Activated CD8-positive, alpha-beta memory T cell treated with anti-CD3 and anti-CD28 coated beads for 24 hours (primary cell): ENCODE measurements around the gene RASSF1.

Source experiments
- DNase-seq: peaks from one replicate; pipeline ENCODE4 v3.0.0-alpha.2; 2020

The RASSF1 gene, protein sequence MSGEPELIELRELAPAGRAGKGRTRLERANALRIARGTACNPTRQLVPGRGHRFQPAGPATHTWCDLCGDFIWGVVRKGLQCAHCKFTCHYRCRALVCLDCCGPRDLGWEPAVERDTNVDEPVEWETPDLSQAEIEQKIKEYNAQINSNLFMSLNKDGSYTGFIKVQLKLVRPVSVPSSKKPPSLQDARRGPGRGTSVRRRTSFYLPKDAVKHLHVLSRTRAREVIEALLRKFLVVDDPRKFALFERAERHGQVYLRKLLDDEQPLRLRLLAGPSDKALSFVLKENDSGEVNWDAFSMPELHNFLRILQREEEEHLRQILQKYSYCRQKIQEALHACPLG

DNA sequence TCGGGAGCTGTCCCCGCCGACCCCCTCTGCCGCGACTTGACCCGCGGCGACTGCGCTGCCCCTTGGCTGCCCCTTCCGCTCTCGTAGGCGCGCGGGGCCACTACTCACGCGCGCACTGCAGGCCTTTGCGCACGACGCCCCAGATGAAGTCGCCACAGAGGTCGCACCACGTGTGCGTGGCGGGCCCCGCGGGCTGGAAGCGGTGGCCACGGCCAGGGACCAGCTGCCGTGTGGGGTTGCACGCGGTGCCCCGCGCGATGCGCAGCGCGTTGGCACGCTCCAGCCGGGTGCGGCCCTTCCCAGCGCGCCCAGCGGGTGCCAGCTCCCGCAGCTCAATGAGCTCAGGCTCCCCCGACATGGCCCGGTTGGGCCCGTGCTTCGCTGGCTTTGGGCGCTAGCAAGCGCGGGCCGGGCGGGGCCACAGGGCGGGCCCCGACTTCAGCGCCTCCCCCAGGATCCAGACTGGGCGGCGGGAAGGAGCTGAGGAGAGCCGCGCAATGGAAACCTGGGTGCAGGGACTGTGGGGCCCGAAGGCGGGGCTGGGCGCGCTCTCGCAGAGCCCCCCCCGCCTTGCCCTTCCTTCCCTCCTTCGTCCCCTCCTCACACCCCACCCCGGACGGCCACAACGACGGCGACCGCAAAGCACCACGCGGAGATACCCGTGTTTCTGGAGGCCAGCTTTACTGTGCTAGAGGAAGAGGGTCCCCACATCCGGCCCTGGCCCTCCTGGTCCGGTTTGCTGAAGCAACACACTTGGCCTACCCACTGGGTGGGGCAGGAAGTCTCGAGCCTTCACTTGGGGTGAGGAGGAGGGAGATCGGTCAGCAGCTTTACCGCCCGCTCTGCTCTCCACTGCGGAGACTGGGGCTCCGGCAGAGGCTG is at the start of gene RASSF1:
RASSF1 (minus strand) TSS at position 389 of the 882 bp plus-strand sequence; CDS start at position 358, 31 bp downstream.
- peak; percentile 88 for DNase-seq

DNA sequence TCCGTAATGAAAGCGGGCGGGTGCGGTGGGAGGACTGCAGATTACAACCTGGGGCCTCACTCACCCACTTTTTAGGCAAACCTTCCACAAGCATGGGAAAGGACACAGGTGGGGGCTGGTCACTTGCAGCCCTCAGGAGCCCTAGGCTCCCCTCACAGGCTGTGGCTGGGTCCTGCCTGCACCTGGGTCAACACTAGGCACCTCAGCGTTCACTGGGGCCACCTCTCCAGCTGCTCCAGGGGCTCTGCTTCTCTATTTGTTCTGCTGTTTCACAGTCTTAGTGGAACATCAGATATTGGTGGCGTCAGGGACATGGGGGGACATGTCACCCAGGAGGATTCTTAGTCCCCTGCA is 48.8 kb upstream of the RASSF1 start:
- DNase-seq, result no peak

DNA sequence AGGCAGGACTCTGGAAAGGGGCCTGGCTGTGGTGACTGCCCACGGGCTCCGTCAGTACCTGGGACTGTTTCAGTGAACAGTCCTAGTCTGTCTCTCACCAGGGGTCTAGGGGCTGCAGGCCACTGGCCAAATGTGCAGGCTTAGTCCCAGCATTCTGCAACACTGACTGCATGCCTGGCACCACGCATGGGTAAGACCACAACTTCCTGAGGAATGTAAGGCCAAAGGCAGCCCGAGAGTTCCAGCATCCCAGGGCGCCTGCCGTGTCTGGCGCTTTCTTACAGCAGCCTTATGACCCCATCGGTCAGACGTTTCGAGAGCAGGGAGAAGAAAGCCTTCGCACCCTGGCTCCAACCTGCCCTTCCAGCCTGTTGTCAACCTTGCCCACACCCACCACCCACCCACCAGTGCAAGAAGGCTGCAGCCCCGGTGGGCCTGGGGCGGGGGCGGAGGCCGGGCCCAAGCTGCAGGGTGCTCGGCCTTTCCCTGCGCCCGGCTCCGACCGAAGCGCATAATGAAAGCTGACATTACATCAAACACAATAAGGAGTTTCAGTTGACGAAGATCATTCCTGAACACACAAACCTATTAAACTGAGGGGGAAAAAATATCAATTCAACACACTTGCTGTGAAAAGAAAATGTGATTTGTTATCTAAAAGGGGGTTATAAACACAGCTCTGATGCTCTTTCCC is 48.2 kb upstream of the RASSF1 start:
- no peak for DNase-seq

DNA sequence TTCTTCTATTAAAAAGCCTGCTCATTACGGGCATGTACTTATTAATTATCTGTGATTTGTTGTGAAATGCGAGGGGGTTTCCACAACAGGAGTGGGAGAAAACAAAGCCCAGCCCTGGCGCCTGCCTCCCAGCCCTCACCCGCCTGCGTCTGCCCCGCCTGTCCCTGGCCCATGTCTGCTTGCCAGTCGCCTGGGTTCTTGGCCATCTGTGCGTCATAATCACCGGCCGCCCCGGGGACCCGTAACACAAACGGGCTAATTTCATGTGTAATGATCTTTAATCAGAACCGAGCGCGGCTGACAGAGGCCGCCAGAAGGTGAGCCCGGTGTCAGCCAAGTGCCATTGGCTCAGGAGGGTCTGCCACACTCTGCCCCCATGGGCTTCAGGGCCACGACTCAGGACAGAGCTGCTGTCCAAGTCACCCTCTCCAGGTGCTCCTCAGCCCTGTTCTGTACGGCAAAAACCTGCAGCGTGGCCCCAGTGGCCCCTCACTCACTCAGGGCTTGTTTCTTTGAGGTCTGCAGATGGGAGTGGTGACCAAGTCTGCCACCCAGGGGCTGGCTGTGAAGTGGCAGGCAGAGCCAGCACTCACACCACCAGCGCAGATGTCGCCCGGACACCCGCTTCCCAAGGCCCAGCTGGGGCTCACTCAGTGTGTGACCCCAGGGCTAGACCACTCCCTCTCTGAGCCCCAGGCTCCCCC is 47.5 kb upstream of the RASSF1 start:
- DNase-seq, result no peak

DNA sequence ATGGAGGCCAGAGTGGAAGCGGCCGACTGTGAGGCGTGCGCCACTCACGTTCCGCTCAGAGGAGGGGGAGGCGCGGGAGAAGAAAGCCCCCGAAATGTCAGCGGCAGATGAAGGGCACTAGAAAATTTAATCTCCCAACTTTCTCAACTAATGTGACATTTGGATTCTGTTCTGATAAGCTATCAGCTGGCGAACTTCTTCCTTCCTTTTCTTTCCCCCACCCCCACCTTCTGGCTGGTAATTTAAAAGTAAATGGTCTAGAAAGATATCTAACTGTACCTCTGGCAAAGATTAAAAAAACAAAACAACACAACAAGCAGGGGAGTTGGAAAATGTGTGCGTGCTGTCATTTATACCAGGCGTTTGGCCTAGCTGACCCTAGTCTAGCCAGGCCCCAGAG is 45.1 kb upstream of the RASSF1 start:
- no peak for DNase-seq

DNA sequence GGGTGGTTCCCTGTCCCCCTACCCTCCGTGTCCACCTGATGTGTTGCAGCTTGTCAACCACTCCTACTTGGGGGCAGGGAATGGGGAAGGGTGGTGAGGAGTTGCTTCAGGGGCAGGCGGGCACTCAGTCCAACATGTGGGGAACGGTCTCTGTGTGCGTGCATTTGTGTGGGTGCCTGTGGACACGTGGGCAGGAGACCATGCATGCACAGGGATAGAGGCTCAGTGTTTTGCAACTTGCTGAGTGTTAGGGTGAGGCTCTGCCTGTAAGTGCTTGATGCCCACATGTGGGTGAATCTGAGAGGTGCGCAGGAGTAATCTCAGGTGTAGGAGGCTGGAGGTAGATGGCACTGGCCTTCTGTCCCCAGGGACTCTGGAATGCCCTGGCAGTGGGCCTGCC is 43.1 kb upstream of the RASSF1 start:
- DNase-seq, result no peak

DNA sequence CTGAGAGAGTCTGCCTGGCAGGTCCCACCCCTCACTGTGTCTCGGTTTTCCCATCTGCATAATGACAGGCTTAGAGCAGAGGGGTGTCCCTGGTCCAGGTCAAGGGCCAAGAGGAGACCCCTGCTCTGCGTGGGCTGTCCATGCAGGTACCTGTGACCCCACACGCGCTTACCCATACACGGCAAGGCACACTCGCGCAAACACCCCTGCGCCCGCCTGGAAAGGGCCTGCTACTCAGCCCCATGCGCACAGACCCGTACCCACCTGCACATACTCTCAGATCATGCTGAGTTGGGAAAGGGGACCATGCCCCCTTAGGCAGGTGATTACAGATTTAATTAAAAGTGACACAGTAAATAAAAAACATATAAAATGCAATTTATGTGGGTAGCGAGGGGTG is 42.1 kb upstream of the RASSF1 start:
- DNase-seq, result no peak

DNA sequence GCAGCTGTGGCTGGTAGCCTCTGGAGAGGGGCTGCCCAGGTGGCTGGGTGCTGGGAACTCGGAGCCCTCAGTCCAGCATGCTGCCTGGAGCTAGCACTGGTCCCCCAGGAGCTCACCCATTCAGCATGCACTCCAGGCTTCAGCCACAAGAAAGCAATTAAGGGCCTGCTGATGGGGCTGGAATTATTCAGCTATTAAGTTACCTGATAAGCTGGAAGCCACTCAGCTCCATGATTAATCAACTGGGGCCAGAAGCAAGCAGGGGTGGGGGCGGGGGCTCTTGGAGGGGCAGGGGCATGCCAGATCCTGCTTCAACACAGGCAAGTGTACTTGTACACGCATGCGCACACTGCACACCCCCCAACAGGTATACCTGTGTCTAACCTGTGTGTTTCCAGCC is 40.7 kb upstream of the RASSF1 start:
- no peak for DNase-seq

DNA sequence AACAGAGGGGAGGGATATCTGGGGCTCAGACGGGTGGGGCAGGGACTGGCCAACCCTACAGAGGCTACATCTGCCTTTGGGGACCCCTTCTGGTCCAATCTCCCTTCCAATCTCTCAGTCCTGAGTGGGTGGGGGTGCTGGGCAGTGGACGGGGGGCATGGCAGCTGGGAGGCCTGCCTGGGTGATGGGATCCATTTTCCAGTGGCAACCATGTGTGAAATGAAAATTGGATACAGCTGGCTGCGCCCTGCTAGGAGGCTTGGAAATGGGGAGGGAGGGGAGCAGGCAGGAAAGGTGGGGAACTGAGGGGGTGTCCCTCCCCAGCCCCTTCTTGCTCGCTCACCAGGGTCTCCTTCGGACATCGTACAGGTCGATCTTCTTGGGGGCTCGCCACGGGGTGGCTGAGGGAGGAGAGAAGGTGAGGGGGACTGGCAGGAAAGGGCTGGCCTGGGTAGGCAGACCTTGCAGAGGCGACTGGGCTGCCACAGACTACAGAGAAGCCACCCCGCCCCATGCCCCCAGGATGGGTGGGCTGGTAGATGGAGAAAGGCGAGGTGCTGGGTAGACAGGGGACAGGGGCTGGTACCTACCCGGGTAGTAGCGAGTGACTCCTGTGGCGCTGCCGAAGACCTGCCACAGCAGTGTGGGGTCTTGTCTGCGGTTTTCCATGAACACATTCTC is 39.9 kb upstream of the RASSF1 start:
- DNase-seq, result no peak

DNA sequence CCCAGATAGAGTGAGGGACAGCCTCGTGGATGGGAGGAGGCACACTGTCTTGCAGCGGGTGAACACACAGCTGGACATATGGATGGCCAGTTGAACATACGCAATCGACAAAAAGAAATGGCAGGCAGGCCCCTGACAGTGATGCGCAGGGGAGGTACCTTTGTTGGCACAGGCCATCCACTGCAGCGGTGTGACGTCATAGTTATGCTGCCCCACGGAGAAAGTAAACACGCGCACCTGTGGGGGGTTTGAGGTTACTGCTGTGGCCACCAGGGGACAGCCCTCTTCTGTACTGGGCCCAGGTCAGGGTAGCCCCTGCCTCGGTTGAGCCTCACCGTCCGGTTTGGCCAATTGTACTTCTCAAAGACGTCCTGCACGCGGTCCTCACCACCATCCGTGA is 38.1 kb upstream of the RASSF1 start:
- no peak for DNase-seq

DNA sequence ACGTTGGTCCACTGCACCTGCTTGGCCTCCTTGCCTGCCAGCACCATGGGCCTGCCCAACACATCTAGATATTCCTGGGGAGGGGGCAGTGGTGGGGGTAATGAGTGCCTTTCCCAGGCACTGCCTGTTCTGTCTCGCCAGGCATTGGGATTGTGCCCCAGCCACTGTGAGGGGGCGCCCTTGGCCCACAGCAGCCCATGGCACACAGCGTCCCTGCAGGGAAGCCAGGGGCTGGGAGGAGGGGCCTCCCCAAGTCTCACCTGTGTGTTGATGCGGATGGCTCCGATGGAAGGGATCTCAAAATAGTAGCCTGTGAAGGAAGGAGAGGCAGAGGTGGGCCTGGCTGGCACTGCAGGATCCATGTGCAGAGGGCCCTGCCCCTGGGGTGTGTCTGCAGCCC is 37.4 kb upstream of the RASSF1 start:
- no peak for DNase-seq

DNA sequence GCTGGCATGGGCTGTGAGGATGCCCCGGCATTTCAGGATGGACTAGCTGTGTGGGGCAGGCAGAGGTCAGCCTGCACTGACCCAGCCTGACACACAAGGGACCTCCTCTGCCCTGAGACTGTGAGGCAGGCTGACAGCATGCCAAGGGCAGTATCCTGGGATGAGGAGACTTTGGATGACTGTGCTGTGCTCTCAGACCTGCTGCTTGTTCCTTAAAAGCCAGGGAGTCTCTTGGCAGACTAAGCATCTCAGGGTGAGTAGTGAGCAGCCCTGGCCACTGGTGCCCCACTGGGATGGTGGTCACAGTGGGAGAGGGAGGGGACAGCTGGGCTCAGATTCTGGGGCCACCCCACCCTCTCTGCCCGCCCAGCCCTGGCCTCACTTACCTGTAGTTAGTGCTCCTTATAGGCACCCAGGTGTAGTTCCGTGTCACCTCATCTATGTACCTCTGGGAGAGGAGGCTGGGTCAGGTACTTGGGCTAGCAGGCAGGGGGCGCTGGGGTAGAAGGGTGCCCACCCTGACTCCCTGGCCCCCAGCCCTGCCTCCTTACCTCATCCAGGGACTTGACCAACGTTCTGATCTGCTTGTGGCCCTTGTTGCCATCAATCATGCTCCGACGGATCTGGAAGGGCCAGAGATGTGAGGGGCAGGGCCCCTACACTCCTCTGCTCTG is 34.8 kb upstream of the RASSF1 start:
- DNase-seq, result no peak

DNA sequence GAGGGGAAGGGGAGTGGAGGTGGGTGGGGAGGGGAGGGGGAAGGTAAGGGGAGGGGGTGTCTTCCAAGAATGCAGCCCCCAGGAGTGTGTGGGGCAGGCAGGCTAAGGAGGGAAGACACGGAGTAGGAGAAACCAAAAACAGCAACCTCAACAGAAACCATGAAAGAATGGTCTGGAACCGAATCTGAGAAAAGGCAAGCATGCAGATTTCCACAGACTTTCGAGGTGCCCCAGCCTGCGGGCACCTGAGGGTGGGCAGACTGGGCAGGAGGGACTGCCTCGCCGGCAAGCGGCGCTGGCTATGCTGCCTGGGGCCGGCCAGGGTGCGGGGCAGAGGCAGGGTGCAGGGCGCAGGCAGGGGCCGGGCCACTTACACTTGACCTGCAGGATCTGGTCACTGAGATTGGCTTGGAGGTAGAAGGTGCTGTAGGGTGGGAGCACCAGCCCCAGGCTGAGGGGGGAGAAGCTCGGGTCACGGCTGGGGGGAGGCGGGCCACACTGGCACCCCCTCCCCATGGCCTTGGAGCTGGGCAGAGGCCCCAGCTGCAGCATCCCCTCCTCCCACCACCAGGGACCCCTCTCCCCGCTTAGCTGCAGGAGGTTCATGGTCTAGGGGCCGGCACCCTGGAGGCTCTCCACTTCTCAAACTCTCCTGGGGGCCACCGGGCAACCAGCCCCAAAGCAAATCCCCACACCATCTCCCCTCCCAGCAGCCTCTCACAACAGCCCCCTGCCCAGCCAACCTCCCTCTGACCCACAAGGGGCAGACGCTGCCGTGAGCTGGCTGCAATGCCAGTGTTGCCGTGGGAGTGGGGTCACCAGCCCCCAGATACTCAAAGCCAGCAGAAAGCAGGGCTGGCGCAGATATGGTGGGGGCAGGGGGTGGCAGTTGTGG is 34.0 kb upstream of the RASSF1 start:
- no peak for DNase-seq

DNA sequence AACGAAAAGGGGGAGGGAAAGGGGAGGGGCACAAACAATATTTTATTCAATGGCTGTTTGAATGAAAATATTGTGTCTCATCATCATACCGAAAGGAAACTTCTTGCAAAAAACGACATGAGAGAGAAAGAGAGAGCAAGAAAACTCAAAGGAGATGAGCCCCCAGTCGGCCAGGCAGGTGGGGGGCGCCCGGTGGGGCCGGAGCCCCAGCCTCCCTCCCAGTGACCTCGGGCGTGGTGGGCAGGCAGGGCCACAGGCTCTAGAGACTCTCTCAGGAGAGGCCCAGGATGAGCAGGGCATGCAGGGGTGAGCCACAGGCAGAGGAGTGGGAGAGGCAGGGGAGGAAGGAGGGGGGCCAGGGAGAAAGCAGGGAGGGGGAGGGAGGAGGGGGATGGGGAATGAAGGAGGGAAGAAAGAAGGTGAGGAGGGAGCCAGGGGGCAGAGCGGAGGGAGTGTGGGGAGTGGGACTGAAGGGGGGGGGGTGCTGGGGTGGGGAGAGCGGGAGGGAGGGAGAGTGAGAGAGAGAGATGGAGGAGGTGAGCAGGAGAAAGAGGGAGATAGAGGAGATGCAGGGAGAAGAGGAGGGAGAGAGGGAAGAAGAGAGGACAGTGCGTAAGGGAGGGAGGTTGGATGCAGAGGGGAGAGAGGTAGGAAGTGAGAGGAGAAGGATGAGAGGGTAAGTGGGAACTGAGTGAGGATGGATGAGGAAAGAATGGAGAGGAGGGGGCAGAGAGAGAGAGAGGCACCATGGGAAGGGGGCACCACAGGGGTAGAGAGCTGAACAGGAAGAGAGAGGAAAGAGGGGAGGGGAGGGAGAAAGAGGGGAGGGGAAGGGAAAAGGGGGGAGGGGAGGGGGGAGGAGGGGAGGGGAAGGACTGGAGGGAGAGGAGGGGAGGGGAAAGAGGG is 32.8 kb upstream of the RASSF1 start:
- DNase-seq, result no peak

DNA sequence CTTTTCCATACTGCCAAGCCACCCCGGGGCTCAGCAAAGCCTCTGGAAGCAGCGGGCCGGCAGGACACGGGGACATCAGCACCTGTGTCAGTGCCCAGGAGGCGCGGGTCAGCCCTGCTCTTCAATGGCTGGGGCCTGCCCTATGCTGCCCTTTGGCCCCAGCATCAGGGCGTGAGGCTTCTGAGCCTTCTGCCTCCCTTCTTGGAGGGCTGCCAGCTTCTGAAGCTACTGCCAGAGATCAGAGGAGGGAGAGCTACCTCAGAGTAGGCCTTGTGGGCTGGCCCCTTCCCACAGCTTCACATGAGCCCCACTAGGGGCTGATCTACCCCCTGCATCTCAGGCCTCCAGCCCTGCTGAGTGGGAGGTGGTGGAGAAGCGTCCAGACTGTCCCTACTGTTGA is 31.7 kb upstream of the RASSF1 start:
- no peak for DNase-seq

DNA sequence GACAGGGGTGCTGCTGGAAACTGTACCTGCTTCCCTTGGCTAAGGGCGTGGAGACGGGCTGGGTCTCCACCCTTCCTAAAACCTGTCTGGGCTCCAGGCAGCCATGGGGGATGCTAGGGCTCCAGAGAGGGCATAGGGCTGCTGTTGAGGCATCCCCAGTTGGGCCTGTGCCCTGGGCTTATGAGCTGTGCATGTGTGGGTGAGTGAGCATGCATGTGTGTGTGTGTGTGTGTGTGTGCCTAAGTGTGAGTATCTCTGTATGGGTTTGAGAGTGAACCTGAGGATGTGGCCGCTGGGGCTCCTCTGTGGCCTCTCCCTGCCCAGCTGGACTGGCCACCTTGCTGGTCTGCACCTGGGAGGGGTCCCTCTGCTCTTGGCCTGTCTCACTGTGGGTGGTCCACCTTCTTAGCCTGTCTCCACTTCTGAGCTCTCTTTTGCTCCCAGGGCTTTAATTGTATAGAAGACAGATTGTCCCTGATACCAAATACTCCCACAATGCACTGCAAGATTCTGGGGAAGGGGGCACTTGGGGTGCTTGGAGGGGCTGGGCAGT is 30.6 kb upstream of the RASSF1 start:
- DNase-seq, result no peak

DNA sequence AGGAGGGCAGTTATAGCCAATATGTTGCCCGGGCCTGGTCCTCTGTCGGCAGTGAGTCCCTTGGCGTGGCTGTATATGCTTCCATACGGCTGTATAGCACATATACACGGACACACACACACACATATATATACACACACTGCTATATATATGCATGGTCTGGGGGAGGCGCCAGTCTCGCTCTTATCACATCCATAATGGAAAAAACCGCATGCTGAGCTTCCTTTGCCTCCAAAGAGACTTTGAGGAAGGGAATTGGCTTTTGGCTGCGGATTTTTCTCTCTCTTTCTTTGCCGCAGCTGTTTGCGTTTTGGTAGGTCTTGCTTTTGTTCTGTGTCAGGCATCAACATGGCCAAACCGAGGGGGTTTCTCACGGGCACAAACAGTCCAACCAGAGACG is 30.0 kb upstream of the RASSF1 start:
- no peak for DNase-seq

DNA sequence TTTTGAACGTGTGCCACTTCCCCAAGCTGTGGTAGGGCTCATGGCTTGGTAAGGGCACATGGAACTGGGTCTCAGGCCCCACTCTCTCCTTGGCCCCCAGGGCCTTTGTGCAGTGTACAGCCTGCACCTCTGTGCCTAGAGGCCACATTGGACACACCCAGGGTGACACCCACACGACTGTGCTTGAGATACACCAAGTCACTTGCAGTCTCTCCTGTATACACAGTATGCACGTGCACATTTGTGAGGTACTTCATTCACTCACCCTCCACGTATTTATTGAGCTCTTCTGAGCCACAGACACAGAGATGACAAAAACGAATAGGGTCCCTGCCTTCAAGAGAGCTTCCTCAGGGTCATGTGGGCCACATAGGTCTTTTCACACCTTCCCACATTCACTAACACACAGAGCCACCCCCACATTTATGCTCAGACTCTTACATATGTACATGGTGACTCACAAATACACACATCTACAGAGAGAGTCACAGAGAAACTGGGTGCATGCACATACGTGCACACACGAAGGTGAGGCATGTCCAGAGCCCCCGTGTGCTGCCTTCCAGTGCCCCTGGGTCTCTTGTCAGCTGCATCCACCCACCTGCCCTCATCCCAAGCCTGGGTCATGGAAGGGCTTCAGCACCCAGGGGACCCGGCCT is 28.5 kb upstream of the RASSF1 start:
- no peak for DNase-seq

DNA sequence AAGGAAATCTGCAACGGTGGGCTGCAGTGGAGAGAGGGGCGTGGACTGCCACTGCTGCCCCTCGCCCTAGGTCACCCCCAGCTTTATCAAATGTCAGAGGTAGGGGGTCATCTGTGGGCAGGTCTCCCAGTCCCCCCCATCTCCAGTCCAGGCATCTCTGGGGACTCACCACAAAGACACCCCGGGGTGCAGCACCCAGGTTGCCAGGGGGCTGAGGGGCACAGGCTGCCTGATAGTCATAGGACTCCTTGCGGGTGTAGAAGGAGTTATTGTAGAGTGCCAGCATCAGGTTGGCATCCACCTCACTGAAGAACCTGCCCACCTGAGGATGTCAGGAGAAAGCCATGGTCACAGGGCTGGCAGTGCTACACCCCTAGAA is 25.2 kb upstream of the RASSF1 start:
- no peak for DNase-seq
